Dermis lymphatic vessel endothelial cell (primary cell): ENCODE measurements around the gene RHEX. TPM values are rescaled to one million over a fixed set of nuclear protein-coding genes. Genes with fewer than 3 reads are reported as not detected.

Experiments
- total RNA-seq: library from RNA; depleted of rRNA; stranded (reverse); fragments of >200 nt; gene quantifications from 2 replicates; pipeline ENCODE4 v1.2.1, GENCODE V29; 2014

The RHEX gene
- total RNA-seq: not detected in 2 replicates

GRCh38 chr1:206052919-206053610 is at the start of gene RHEX:
Gene RHEX (plus strand): TSS chr1:206053173. CDS start chr1:206097829, 44,656 bp downstream.

GRCh38 chr1:206023695-206024094 is 29.3 kb upstream of the RHEX start, which contains the start of gene CTSE:
Gene CTSE (minus strand): TSS chr1:206023895. CDS start chr1:206023791, 104 bp downstream.

GRCh38 chr1:206117151-206117948 is 64.4 kb downstream of the RHEX start, which contains the start of gene AVPR1B:
Gene AVPR1B (minus strand): TSS chr1:206117388. CDS start chr1:206116890, 498 bp downstream.

Other genes starting within 250 kb of the RHEX start
- 9.1 and 10.7 TPM in 2 replicates for gene SLC41A1, start 240.0 kb upstream of the RHEX start, total RNA-seq
- gene PM20D1, start 203.0 kb upstream of the RHEX start, total RNA-seq: 0.22 and 0.26 TPM in 2 replicates
- gene SLC26A9, start 109.7 kb upstream of the RHEX start, total RNA-seq: not detected in 2 replicates
- gene RAB7B, start 49.8 kb upstream of the RHEX start, total RNA-seq: under 0.01 TPM in 1 of 2 replicates, not detected in the other
- gene CTSE, start 29.3 kb upstream of the RHEX start, total RNA-seq: not detected in 2 replicates
- not detected in 2 replicates for gene AVPR1B, start 64.2 kb downstream of the RHEX start, total RNA-seq
- 4.6 and 6.3 TPM in 2 replicates for gene FAM72A, start 149.7 kb downstream of the RHEX start, total RNA-seq
- gene SRGAP2, start 150.4 kb downstream of the RHEX start, total RNA-seq: 59.2 and 85.1 TPM in 2 replicates